Retina (tissue), 1 donor: ENCODE data around the gene KIAA1217.

Experiments used
- DNase-seq: peaks from one replicate; pipeline ENCODE4 v3.0.0-alpha.2; 2016

KIAA1217 gene

GRCh38 chr10:24519950-24520349 lies 311.0 kb downstream of the KIAA1217 start:
- DNase-seq: no peak

GRCh38 chr10:24524314-24524713 lies 315.4 kb downstream of the KIAA1217 start:
- DNase-seq: no peak

GRCh38 chr10:24526085-24526649 lies 317.2 kb downstream of the KIAA1217 start:
- no peak for DNase-seq

- no peak for DNase-seq
These were observed 320.0 kb downstream of the KIAA1217 start for GRCh38 chr10:24528946-24529345.

GRCh38 chr10:24531439-24531838 lies 322.5 kb downstream of the KIAA1217 start:
- no peak for DNase-seq

- DNase-seq: no peak
These were observed 325.0 kb downstream of the KIAA1217 start for GRCh38 chr10:24533981-24534380.

GRCh38 chr10:24536636-24537035 lies 327.7 kb downstream of the KIAA1217 start:
- no peak for DNase-seq

GRCh38 chr10:24541239-24541753 lies 332.4 kb downstream of the KIAA1217 start:
- no peak for DNase-seq

GRCh38 chr10:24542314-24543270 lies 333.7 kb downstream of the KIAA1217 start:
- DNase-seq: no peak

GRCh38 chr10:24544776-24545175 lies 335.8 kb downstream of the KIAA1217 start:
- DNase-seq: no peak

- no peak for DNase-seq
These were observed 336.6 kb downstream of the KIAA1217 start for GRCh38 chr10:24545585-24545984.

GRCh38 chr10:24550680-24551079 lies 341.7 kb downstream of the KIAA1217 start:
- DNase-seq: no peak

- DNase-seq: no peak
These were observed 342.2 kb downstream of the KIAA1217 start for GRCh38 chr10:24551161-24551560.

- no peak for DNase-seq
These were observed 343.5 kb downstream of the KIAA1217 start for GRCh38 chr10:24552346-24553016.

GRCh38 chr10:24553051-24553612 lies 344.2 kb downstream of the KIAA1217 start:
- DNase-seq: no peak

GRCh38 chr10:24554036-24554435 lies 345.1 kb downstream of the KIAA1217 start:
- DNase-seq: no peak

GRCh38 chr10:24556126-24556749 lies 347.3 kb downstream of the KIAA1217 start:
- no peak for DNase-seq

- DNase-seq: no peak
These were observed 348.1 kb downstream of the KIAA1217 start for GRCh38 chr10:24556750-24557742.

GRCh38 chr10:24561453-24561852 lies 352.5 kb downstream of the KIAA1217 start:
- DNase-seq: no peak

- no peak for DNase-seq
These were observed 359.1 kb downstream of the KIAA1217 start for GRCh38 chr10:24568042-24568441.

- no peak for DNase-seq
These were observed 360.4 kb downstream of the KIAA1217 start for GRCh38 chr10:24569330-24569796.
